ENCODE data around the gene C1orf21. TPM values are rescaled to one million over a fixed set of nuclear protein-coding genes. Genes with fewer than 3 reads are reported as not detected.
"Not testable (repeated sequence)": the region's sequence is repeated elsewhere in the genome, so short reads cannot be mapped to it uniquely, and the experiment has no call there.

Gene C1orf21
- total RNA-seq, 1 donor from 2014 or later = 5.5 TPM

- intact Hi-C loops (cut with micrococcal nuclease) = no loop called here
Measured at GRCh38 chr1:184593597-184593996, 206.8 kb downstream of the C1orf21 start.

DNA sequence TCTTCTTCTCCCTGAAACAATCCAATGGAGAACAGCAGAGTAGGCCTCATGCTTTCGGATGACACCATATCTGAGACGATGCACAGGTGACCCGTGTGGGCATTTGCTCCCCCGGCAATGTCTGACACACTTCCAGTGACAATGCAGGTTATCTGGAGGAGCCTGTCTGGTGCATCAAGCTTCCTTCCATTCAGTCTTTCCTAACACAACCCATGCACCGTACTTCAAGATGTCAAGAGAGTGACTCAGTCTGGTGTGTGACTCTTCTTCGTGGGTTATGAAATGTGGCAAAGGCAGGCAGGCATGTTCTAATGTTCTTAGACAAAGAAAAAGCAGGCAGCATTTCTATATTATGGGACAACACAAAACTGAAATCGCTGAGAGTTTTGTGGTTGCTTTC lies 208.8 kb downstream of the C1orf21 start:
- intact Hi-C loops (cut with micrococcal nuclease) = no loop called here

GRCh38 chr1:184596950-184597645 lies 210.3 kb downstream of the C1orf21 start:
- intact Hi-C loops (cut with micrococcal nuclease) = no loop called here

- intact Hi-C loops (cut with micrococcal nuclease) = no loop called here
Measured at GRCh38 chr1:184597650-184598357, 211.0 kb downstream of the C1orf21 start.

- intact Hi-C loops (cut with micrococcal nuclease) = no loop called here
Measured at GRCh38 chr1:184598403-184599193, 211.8 kb downstream of the C1orf21 start.

DNA sequence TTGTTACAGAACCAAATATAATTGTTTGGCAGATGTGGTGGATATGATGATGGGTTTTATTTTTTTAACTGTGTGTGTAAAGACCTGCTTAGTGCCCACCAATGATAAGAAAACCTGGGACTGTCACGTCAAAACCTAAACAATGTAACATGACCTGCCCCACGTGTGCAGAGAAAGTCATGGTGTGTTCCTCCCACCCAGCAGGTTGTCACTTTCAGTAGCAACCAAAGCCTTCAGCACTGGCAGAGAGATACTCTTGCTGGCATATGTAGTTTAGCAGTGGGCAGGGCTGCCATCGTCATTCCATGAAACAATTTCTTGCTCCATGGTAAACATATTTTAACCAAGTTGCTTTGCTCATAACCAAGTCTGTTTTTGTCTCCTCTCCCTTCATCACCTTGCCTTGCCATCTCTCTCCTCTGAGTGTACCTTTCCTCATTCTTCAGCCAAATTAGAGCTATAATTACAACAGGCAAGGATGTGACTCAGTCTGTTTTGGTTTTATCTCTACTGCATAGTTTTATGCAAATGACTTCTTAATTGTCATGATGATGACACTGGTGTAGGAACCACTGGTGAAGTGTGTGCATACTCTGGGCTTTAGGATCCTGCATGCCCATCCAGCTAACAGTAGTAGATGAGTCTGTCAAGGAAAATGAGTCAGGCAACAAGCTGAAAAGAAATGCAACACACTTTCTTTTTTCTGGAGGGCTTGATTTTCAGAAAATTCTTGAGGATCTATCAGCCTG lies 217.5 kb downstream of the C1orf21 start:
- intact Hi-C loops (cut with micrococcal nuclease) = no loop called here

DNA sequence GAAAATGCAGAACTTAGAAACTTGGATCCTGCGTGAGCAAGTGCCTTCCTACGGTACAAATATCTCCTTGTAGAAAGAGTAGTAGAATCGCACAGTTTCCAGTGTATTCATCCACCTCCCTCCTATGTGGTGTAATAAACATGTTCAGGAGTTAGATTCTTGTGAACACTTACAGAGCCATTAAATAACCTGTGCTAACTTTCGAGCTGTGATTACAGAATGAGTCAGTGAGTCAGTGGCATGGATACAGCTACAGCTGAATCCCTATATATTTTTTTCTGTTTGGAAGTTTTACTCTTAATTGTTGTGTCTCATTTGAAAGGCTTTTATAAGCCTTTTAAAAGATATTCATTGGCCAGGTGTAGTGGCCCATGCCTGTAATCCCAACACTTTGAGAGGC lies 219.1 kb downstream of the C1orf21 start:
- intact Hi-C loops (cut with micrococcal nuclease) = no loop called here

- intact Hi-C loops (cut with micrococcal nuclease) = no loop called here
Measured at GRCh38 chr1:184606786-184607185, 220.0 kb downstream of the C1orf21 start.

- intact Hi-C loops (cut with micrococcal nuclease) = no loop called here
Measured at GRCh38 chr1:184608581-184608980, 221.8 kb downstream of the C1orf21 start.

- intact Hi-C loops (cut with micrococcal nuclease) = no loop called here
Measured at GRCh38 chr1:184608990-184609389, 222.2 kb downstream of the C1orf21 start.

- intact Hi-C loops (cut with micrococcal nuclease) = no loop called here
Measured at GRCh38 chr1:184610876-184611595, 224.2 kb downstream of the C1orf21 start.

DNA sequence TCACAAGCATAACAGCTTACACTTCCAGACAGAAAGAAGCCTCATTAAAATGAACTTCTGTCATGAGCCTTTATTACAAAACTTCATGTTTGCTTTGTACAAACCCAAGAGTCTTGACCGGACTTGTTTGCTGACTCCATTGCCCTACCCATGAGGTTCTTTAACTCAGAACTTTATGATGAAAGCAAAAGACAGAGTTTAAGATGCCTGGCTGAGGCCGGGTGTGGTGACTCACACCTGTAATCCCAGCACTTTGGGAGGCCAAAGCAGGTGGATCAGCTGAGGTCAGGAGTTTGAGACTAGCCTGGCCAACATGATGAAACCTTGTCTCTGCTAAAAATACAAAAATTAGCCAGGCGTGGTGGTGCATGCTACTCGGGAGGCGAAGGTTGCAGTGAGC lies 225.4 kb downstream of the C1orf21 start:
- intact Hi-C loops (cut with micrococcal nuclease) = not testable (repeated sequence)

DNA sequence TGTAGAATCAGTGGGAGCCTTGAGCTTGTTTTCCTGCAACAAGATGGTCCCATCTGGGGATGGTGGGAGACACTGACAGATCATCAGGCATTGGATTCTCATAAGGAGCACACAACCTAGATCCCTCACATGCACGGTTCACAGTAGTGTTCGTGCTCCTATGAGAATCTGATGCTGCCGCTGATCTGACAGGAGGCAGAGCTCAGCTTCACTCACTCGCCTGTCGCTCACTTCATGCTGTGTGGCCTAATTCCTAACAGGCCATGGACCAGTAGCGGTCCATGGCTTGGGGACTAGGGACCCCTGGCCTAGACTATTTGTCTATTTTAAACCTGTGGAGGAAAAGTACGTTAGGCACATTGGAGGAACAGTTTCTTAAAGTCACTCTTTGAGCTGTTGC lies 227.8 kb downstream of the C1orf21 start:
- intact Hi-C loops (cut with micrococcal nuclease) = no loop called here

GRCh38 chr1:184615301-184615700 lies 228.5 kb downstream of the C1orf21 start:
- intact Hi-C loops (cut with micrococcal nuclease) = no loop called here

DNA sequence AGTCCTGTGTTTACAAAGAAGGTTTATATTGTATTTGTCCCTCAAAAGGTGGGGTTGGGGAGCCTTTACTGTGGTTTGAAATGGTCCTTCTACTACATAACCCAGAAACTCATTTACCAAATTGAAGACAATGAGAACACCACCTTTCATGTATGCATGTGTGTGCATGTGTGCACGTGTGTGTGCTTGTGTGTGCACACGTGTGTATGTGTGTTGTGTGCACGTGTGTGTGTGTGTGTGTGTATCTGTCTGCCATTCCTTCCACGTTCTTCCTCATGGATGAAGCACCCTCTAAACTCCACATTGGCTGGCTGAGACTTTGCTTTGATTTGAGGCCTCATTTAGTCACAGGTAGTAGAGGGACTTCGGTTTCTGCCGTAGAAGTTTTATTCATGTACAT lies 229.7 kb downstream of the C1orf21 start:
- intact Hi-C loops (cut with micrococcal nuclease) = no loop called here

DNA sequence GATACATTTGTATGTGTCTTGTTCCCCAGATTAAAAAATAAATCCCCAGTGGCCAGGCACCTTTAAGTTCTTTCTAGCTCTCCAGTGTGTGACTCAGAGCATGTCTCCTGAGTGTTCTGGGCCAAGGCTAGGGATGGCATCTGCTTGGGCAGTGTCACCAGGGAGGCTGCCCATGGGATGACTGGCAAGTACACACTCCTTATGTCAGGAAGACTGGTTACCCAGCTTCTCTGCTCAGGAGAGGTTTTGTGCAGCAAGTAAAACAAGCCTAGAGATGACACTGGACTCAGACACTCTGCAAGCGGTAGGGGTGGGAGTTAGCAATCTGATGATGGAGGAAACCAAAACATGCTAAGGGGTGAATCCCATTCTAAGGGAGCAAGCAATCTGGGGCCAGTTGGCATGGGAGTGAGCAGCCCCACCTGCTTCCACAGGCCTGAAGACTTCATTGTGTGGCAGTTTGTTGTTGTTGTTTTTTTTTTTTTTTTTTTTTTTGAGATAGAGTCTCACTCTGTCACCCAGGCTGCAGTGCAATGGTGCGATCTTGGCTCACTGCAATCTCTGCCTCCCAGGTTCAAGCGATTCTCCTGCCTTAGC lies 230.7 kb downstream of the C1orf21 start:
- intact Hi-C loops (cut with micrococcal nuclease) = no loop called here

DNA sequence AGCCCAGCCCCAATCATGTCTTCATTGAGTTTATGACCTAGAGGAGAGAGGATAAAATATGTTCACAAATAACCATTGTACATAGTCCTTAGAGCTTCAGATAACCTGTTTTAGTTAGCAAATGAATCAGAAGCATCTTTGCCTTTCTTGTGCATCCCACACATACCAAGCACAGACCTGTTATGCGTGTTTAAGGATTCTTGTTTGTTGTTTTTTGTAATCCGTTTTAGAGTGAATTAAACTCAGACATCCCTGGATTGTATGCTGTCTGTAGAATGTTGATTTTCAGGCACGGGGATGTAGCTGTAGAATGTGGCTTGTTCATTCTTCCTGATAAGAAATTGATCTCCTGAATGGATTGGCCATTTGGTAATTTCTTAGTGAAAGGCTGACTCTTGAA lies 232.0 kb downstream of the C1orf21 start:
- intact Hi-C loops (cut with micrococcal nuclease) = no loop called here

- intact Hi-C loops (cut with micrococcal nuclease) = no loop called here
Measured at GRCh38 chr1:184620469-184620868, 233.6 kb downstream of the C1orf21 start.

DNA sequence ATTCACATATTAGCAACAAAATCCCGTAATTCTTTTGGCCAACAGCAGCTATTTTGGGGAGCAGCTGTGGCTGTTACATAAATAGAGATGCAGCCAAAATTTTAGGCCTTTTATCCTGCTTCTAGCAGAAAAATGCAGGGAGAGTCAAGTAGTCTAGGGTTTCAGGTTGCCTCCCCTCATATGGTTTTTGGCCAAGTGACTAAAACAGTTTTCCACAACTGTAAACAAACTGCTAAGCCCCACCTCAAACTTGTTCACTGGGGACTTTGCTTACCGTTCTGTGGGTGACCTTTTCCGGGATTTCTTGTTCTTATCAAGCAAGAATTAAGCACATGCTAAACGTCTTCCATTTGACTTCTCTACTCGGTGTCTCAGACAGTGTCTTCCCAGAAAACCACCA lies 234.4 kb downstream of the C1orf21 start:
- intact Hi-C loops (cut with micrococcal nuclease) = no loop called here

DNA sequence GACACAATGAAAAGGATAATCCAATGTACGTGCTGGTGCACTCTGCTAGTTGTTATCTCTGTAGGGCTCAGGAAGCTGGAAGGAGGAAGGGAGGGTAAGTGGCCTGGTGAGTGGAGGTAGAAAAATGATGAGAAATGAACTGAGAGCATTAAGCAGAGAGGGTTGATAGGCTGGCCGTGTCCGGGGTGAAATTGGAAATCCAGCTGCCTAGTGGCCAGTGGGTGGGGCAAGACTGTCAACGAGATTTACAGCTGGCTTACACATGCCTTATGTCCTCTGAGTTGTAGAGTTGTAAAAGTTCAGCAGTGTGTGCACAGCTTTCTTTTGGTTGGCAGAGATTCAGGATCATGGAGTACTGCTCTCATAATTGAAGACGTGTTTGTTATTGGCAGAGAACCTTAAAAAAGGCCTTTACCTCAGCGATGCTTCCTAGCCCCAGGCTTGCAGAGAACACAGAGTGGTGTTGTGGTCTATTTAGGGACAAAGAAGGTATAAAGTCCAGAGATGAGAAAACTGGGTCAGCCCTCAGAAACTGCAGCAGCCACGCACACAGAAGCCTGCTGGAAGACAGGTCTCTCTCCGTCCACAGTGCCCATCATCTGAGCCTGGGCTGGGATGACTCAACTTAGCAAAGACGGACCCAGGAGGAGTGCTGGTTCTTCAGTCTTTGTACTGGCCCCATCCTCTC lies 235.5 kb downstream of the C1orf21 start:
- intact Hi-C loops (cut with micrococcal nuclease) = no loop called here

Measured in T-helper 1 cell treated with Interleukin-12 subunit alpha and Interleukin-12 subunit beta and Interleukin-4 antibody, amounts not matched to agents 30 ng/mL and 1 ng/mL, for 36 hours (primary cell).